IMR-90 (cell line): ENCODE data around the gene CD99. TPM values are rescaled to one million over a fixed set of nuclear protein-coding genes. Genes with fewer than 3 reads are reported as not detected.

Source experiments
- ATAC-seq: fragments of 200-7000 bp; cut with Tn5 transposase; 2 replicates; pipeline ENCODE4 v1.9.1; 2020; ENCODE audit warnings: low read depth, mild to moderate bottlenecking, moderate library complexity
- BruUV-seq: library from RNA; stranded (reverse); fragments of 400-500 nt; replicated peaks from 2 replicates; lab custom pipeline; 2021; lab: Mats Ljungman, UMichigan
- CTCF ChIA-PET: fragments of 300-600 bp; formaldehyde crosslinking; extraction: SDS; loops from one replicate; lab custom pipeline; 2021; ENCODE audit warnings: antibody characterized with exemption; lab: Yijun Ruan, JAX
- POLR2A ChIA-PET: fragments of 300-600 bp; sonication (Branson Sonifier 250); formaldehyde crosslinking; loops from one replicate; lab custom pipeline; 2022; ENCODE audit warnings: antibody characterized with exemption; ENCODE audit not compliant: unreplicated experiment; lab: Charles Lee
- DNase-seq: peaks from one replicate; pipeline ENCODE4 v3.0.0; 2013
- H2AFZ ChIP-seq: replicated peaks from 2 replicates; pipeline ENCODE3; 2013; ENCODE audit warnings: low read length, mild to moderate bottlenecking; ENCODE audit not compliant: poor library complexity
- H2AK5ac ChIP-seq: 2 replicates; pipeline ENCODE4 v1.6.1; 2013; ENCODE audit warnings: low read depth, low read length, inconsistent platforms
- H2AK9ac ChIP-seq: replicated peaks from 2 replicates; pipeline ENCODE3; 2013; ENCODE audit warnings: mild to moderate bottlenecking, low read depth, low read length, moderate library complexity; ENCODE audit not compliant: poor library complexity
- H2BK120ac ChIP-seq: 2 replicates; pipeline ENCODE4 v1.6.1; 2013; ENCODE audit warnings: low read depth, low read length, inconsistent platforms
- H2BK15ac ChIP-seq: 3 replicates; pipeline ENCODE4 v1.6.1; 2013; ENCODE audit warnings: low read depth, low read length, inconsistent platforms
- H2BK20ac ChIP-seq: 2 replicates; pipeline ENCODE4 v1.6.1; 2013; ENCODE audit warnings: low read depth, mild to moderate bottlenecking, inconsistent platforms, low read length, moderate library complexity
- H2BK5ac ChIP-seq: 2 replicates; pipeline ENCODE4 v1.6.1; 2013; ENCODE audit warnings: mild to moderate bottlenecking, low read depth, low read length, inconsistent platforms; ENCODE audit not compliant: poor library complexity, severe bottlenecking
- H3K14ac ChIP-seq: replicated peaks from 2 replicates; pipeline ENCODE4 v1.6.1; 2013; ENCODE audit warnings: low read depth, low read length, inconsistent platforms
- H3K18ac ChIP-seq: 2 replicates; pipeline ENCODE4 v1.6.1; 2013; ENCODE audit warnings: low read depth, low read length, control low read depth
- H3K23ac ChIP-seq: 2 replicates; pipeline ENCODE4 v1.6.1; 2013; ENCODE audit warnings: low read depth, low read length, inconsistent platforms
- H3K27ac ChIP-seq: 2 replicates; pipeline ENCODE4 v1.5.1; 2013; ENCODE audit warnings: mild to moderate bottlenecking, control low read depth, low read length; ENCODE audit not compliant: insufficient read depth
- H3K27me3 ChIP-seq: 2 replicates; pipeline ENCODE4 v1.6.1; 2013; ENCODE audit warnings: low read length; ENCODE audit not compliant: control insufficient read depth, insufficient read depth
- H3K36me3 ChIP-seq: 2 replicates; pipeline ENCODE4 v1.6.1; 2013; ENCODE audit warnings: low read length, mixed read lengths; ENCODE audit not compliant: control insufficient read depth, insufficient read depth
- H3K4ac ChIP-seq: 2 replicates; pipeline ENCODE4 v1.6.1; 2013; ENCODE audit warnings: low read depth, low read length, inconsistent platforms
- H3K4me1 ChIP-seq: 2 replicates; pipeline ENCODE4 v1.6.1; 2013; ENCODE audit warnings: low read length, mixed read lengths; ENCODE audit not compliant: control insufficient read depth, insufficient read depth
- H3K4me2 ChIP-seq: 2 replicates; pipeline ENCODE4 v1.6.1; 2013; ENCODE audit warnings: low read depth, mild to moderate bottlenecking, control low read depth, low read length, moderate library complexity
- H3K4me3 ChIP-seq: 2 replicates; pipeline ENCODE4 v1.5.1; 2013; ENCODE audit warnings: low read depth, mild to moderate bottlenecking, control low read depth, low read length, moderate library complexity; ENCODE audit not compliant: insufficient read depth
- H3K56ac ChIP-seq: 2 replicates; pipeline ENCODE4 v1.6.1; 2013; ENCODE audit warnings: low read length, inconsistent platforms; ENCODE audit not compliant: insufficient read depth; ENCODE audit errors: extremely low read depth
- H3K79me1 ChIP-seq, 2 experiments: 2 replicates each; pipeline ENCODE4 v1.6.1; 2013; ENCODE audit warnings: low read length in 2 of 2, inconsistent platforms in 1 of 2, low read depth in 1 of 2
- H3K9ac ChIP-seq: 2 replicates; pipeline ENCODE4 v1.6.1; 2013; ENCODE audit warnings: low read depth, low read length, control low read depth
- H3K9me1 ChIP-seq: 2 replicates; pipeline ENCODE4 v1.6.1; 2013; ENCODE audit warnings: low read length, inconsistent platforms; ENCODE audit not compliant: insufficient read depth
- H3K9me3 ChIP-seq: 2 replicates; pipeline ENCODE4 v1.6.1; 2013; ENCODE audit warnings: low read length; ENCODE audit not compliant: control insufficient read depth, insufficient read depth
- H4K20me1 ChIP-seq: 2 replicates; pipeline ENCODE4 v1.6.1; 2013; ENCODE audit warnings: low read length, inconsistent platforms; ENCODE audit not compliant: insufficient read depth
- H4K5ac ChIP-seq: 2 replicates; pipeline ENCODE4 v1.6.1; 2013; ENCODE audit warnings: mild to moderate bottlenecking, low read depth, low read length, control low read depth
- H4K8ac ChIP-seq, 2 experiments: 2 replicates each; pipeline ENCODE4 v1.6.1; 2013; ENCODE audit warnings: low read depth in 2 of 2, low read length in 2 of 2, control low read depth in 1 of 2, inconsistent platforms in 1 of 2
- H4K91ac ChIP-seq: 2 replicates; pipeline ENCODE4 v1.6.1; 2013; ENCODE audit warnings: low read depth, low read length, inconsistent platforms; ENCODE audit not compliant: insufficient read depth
- MAFK ChIP-seq: IDR thresholded peaks from 2 replicates; pipeline ENCODE4 v1.6.1; 2012; ENCODE audit warnings: low read depth, low read length, improper control_type of control experiment
- MAZ ChIP-seq: IDR thresholded peaks from 2 replicates; pipeline ENCODE4 v1.6.1; 2012; ENCODE audit warnings: low read depth, mild to moderate bottlenecking, low read length, improper control_type of control experiment, moderate library complexity, borderline replicate concordance
- SMC3 ChIP-seq: fragments of 150-350 bp; IDR thresholded peaks from 2 replicates; pipeline ENCODE4 v1.6.1; 2016; ENCODE audit warnings: low read depth, mild to moderate bottlenecking, antibody characterized with exemption, low read length, moderate library complexity
- WGBS, 2 experiments: methylation state at CpG; one replicate each; pipeline versions ENCODE4 v1.1.5 to v1.1.7; 2013; ENCODE audit warnings: missing lambda C conversion rate in 2 of 2; ENCODE audit not compliant: insufficient read length in 1 of 2; ENCODE audit errors: extremely low coverage in 2 of 2; 5-methylcytosine and 5-hydroxymethylcytosine counted together
- dilution Hi-C: fragments of 300-500 bp; cut with HindIII; formaldehyde crosslinking; loops from one replicate; pipeline ENCODE4 v1.14.3; 2018; ENCODE audit warnings: low sequenced_read_pairs; ENCODE audit not compliant: unreplicated experiment
- in situ Hi-C: fragments of 300-500 bp; cut with MboI; formaldehyde crosslinking; loops from 3 replicates; pipeline ENCODE4 v1.14.3; 2019; ENCODE audit warnings: low sequenced_read_pairs, inconsistent platforms, mixed read lengths
- intact Hi-C: fragments of 100-400 bp; cut with micrococcal nuclease; formaldehyde crosslinking; loops from 2 replicates; pipeline ENCODE4 v1.10.0; 2022
- polyA plus RNA-seq, 3 experiments: library from polyadenylated mRNA; depleted of rRNA; stranded (reverse); fragments of >200 nt; gene quantifications; 2 replicates each; pipeline ENCODE4 v1.2.3, GENCODE V29; 2012; ENCODE audit warnings: low replicate concordance in 1 of 3
- total RNA-seq: library from RNA; depleted of rRNA; stranded (reverse); fragments of >200 nt; gene quantifications from 2 replicates; pipeline ENCODE4 v1.2.3, GENCODE V29; 2012

The CD99 gene
- total and polyA plus RNA-seq, 2 of the 4 experiments (the other 2 are of a cell fraction): 102 to 369 TPM

GRCh38 chrX:2685886-2686285, 5.2 kb upstream of the CD99 start:
- H4K5ac ChIP-seq: no peak overlapping the region
- H2AK5ac ChIP-seq: no peak overlapping the region
- peaks cover 1% of the 10 kb centered on the region; the same call in 1 of the 2 replicates for H3K4me1 ChIP-seq
- no peaks in the 10 kb centered on the region; the same call in 1 of the 2 replicates for H3K9me1 ChIP-seq
- H4K20me1 ChIP-seq: peaks cover 5% of the 10 kb centered on the region; the same call in 1 of the 2 replicates
- ChIA-PET POLR2A (no interaction called here), CTCF (no interaction called here)
- no peak overlapping the region for H2BK120ac ChIP-seq
- no peak overlapping the region for H4K8ac ChIP-seq
- H3K14ac ChIP-seq: no peak overlapping the region
- intact Hi-C loops (no loop called here), in situ Hi-C loops (no loop called here), dilution Hi-C loops (no loop called here)
- H2AFZ ChIP-seq: no peak overlapping the region
- 75% methylated on average over 2 of the region's 5 CpGs; no CpG with 5 or more reads in 1 of the 2 experiments for WGBS, 2 experiments
- no peak overlapping the region for H3K18ac ChIP-seq
- no peak overlapping the region for H2BK20ac ChIP-seq
- no peak overlapping the region for H2AK9ac ChIP-seq
- H3K4ac ChIP-seq: no peak overlapping the region
- no peaks in the 10 kb centered on the region for H3K36me3 ChIP-seq
- no peak overlapping the region for H2BK5ac ChIP-seq
- no peak overlapping the region for H3K4me3 ChIP-seq
- H3K4me2 ChIP-seq: no peak overlapping the region
- H3K9me3 ChIP-seq: peaks cover 2% of the 10 kb centered on the region; the same call in 1 of the 2 replicates
- no peak overlapping the region for H2BK15ac ChIP-seq
- no peak overlapping the region for H3K56ac ChIP-seq
- no peak overlapping the region for H4K91ac ChIP-seq
- ATAC-seq (no peak), DNase-seq (no peak)
- no peak overlapping the region for H3K9ac ChIP-seq
- H3K79me1 ChIP-seq: no peaks in the 10 kb centered on the region
- no peak overlapping the region for H3K27ac ChIP-seq
- peaks cover 9% of the 10 kb centered on the region; the same call in 1 of the 2 replicates for H3K27me3 ChIP-seq
- TF ChIP-seq MAFK: no peak
- TF ChIP-seq SMC3: no peak
- TF ChIP-seq MAZ: no peak
- BruUV-seq: no TSS peak
- H3K23ac ChIP-seq: no peak overlapping the region
